Tibial artery (tissue), 4 donors: ENCODE results near the gene RNF167.

Experiments used
- DNase-seq, 2 donors: peaks; one replicate each; pipeline ENCODE4 v3.0.0-alpha.2; 2019
- H3K27ac ChIP-seq, 2 donors: fragments of 200-600 bp; sonication (generic) in 1 of 2; 1 replicate in 1 of 2; 2 replicates in 1 of 2; pipeline ENCODE4 v1.5.1; 2018 to 2019; ENCODE audit warnings: mild to moderate bottlenecking in 1 of 2
- H3K27me3 ChIP-seq, 2 donors: fragments of 200-600 bp; sonication (generic) in 1 of 2; one replicate each; pipeline versions ENCODE4 v1.5.1 to v1.6.0; 2016 to 2019
- H3K36me3 ChIP-seq, 3 donors: fragments of 200-600 bp; sonication (generic) in 2 of 3; one replicate each; pipeline ENCODE4 v1.5.1; 2016 to 2019; ENCODE audit warnings: mild to moderate bottlenecking in 2 of 3
- H3K4me1 ChIP-seq, 4 donors: fragments of 200-600 bp; sonication (generic) in 2 of 4; 1 replicate in 3 of 4; 2 replicates in 1 of 4; pipeline ENCODE4 v1.5.1; 2016 to 2019
- H3K4me3 ChIP-seq, 2 donors: fragments of 200-600 bp; sonication (generic) in 1 of 2; 1 replicate in 1 of 2; 2 replicates in 1 of 2; pipeline ENCODE4 v1.5.1; 2018 to 2019; ENCODE audit warnings: mild to moderate bottlenecking in 2 of 2
- H3K9me3 ChIP-seq, 3 donors: fragments of 200-600 bp; sonication (generic) in 1 of 3; one replicate each; pipeline ENCODE4 v1.5.1; 2016 to 2019
- intact Hi-C: fragments of 100-400 bp; cut with DNase I; formaldehyde crosslinking; loops from one replicate; pipeline ENCODE4 v1.15.0; 2023; ENCODE audit warnings: low total_unique reads
- TF ChIP-seq, protein P1 (sequence below), 2 experiments: fragments of 200-600 bp in 1 of 2; fragments of 450-650 bp in 1 of 2; IDR thresholded peaks; one replicate each; pipeline ENCODE4 v1.5.1; 2017 to 2019; ENCODE audit warnings: antibody characterized with exemption in 2 of 2, mild to moderate bottlenecking in 1 of 2, moderate library complexity in 1 of 2

RNF167 gene

DNA sequence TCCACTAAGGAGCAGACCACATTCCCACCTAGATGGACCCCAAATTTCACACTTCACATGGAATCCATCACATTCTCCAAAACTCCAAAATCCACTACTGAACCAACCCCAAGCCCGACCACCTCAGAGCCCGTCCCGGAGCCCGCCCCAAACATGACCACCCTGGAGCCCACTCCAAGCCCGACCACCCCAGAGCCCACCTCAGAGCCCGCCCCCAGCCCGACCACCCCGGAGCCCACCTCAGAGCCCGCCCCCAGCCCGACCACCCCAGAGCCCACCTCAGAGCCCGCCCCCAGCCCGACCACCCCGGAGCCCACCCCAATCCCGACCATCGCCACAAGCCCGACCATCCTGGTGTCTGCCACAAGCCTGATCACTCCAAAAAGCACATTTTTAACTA lies 6.4 kb upstream of the RNF167 start:
- H3K27me3 ChIP-seq = no peaks in the 10 kb centered on the region
- H3K4me3 ChIP-seq = no peak overlapping the region
- no peaks in the 10 kb centered on the region for H3K9me3 ChIP-seq
- no peak for DNase-seq
- no peak overlapping the region for H3K27ac ChIP-seq
- peaks cover 0 to 22% (median 7%) of the 10 kb centered on the region in 4 donors for H3K4me1 ChIP-seq
- peaks cover 14 to 35% (median 14%) of the 10 kb centered on the region in 3 donors for H3K36me3 ChIP-seq
- TF ChIP-seq, protein P1, sequence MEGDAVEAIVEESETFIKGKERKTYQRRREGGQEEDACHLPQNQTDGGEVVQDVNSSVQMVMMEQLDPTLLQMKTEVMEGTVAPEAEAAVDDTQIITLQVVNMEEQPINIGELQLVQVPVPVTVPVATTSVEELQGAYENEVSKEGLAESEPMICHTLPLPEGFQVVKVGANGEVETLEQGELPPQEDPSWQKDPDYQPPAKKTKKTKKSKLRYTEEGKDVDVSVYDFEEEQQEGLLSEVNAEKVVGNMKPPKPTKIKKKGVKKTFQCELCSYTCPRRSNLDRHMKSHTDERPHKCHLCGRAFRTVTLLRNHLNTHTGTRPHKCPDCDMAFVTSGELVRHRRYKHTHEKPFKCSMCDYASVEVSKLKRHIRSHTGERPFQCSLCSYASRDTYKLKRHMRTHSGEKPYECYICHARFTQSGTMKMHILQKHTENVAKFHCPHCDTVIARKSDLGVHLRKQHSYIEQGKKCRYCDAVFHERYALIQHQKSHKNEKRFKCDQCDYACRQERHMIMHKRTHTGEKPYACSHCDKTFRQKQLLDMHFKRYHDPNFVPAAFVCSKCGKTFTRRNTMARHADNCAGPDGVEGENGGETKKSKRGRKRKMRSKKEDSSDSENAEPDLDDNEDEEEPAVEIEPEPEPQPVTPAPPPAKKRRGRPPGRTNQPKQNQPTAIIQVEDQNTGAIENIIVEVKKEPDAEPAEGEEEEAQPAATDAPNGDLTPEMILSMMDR (IDR thresholded peaks at IDR 0.05) = no peak
- intact Hi-C loops = no loop called here

DNA sequence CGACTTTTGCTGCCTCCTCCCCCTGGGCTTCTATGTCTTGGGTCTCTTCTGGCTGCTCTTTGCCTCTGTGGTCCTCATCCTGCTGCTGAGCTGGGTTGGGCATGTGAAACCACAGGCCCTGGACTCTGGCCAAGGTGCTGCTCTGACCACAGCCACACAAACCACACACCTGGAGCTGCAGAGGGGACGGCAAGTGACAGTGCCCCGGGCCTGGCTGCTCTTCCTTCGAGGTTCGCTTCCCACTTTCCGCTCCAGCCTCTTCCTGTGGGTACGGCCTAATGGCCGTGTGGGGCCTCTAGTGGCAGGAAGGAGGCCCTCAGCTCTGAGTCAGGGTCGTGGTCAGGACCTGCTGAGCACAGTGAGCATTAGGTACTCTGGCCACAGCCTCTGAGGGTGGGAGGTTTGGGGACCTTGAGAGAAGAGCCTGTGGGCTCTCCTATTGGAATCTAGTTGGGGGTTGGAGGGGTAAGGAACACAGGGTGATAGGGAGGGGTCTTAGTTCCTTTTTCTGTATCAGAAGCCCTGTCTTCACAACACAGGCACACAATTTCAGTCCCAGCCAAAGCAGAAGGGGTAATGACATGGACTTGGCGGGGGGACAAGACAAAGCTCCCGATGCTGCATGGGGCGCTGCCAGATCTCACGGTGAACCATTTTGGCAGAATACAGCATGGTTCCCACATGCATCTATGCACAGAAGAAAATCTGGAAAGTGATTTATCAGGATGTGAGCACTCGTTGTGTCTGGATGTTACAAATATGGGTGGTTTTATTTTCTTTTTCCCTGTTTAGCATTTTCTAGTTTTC lies 5.7 kb upstream of the RNF167 start:
- H3K9me3 ChIP-seq = no peaks in the 10 kb centered on the region
- DNase-seq = no peak
- TF ChIP-seq, protein P1 (IDR thresholded peaks at IDR 0.05) = no peak
- peaks cover 14 to 35% (median 14%) of the 10 kb centered on the region in 3 donors for H3K36me3 ChIP-seq
- H3K4me1 ChIP-seq = peaks cover 4 to 29% (median 14%) of the 10 kb centered on the region in 4 donors
- intact Hi-C loops = no loop called here
- no peaks in the 10 kb centered on the region for H3K27me3 ChIP-seq
- no peak overlapping the region for H3K27ac ChIP-seq
- no peak overlapping the region for H3K4me3 ChIP-seq

DNA sequence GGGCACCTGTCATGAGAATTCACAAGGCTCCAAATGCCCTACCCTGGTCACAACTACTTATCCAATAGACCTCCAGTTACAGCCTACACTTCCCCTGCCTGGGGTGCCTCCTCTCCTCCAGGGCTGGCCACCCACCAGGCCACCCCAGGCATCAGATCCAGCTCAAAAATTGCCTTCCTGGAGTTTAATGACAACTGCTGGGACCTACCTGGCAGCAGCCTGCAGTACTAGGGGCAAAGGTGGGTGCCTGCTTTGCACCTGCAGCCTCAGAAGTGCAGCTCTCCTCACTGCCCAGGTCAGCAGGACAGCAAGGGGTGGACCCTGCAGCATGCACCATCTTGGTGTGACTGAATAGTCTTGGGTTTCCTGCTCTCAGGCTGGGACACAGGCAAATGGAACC lies 4.4 kb upstream of the RNF167 start:
- TF ChIP-seq, protein P1 (IDR thresholded peaks at IDR 0.05) = no peak
- no peak for DNase-seq
- peaks cover 14 to 31% (median 14%) of the 10 kb centered on the region in 3 donors for H3K36me3 ChIP-seq
- no peak overlapping the region for H3K4me3 ChIP-seq
- H3K27ac ChIP-seq = no peak overlapping the region
- no peaks in the 10 kb centered on the region for H3K27me3 ChIP-seq
- no peaks in the 10 kb centered on the region for H3K9me3 ChIP-seq
- H3K4me1 ChIP-seq = peaks cover 4 to 31% (median 15%) of the 10 kb centered on the region in 4 donors
- intact Hi-C loops = loop anchor here (5.0 kb wide), 1 partner anchor 47 kb away; no protein-coding TSS in a partner anchor

DNA sequence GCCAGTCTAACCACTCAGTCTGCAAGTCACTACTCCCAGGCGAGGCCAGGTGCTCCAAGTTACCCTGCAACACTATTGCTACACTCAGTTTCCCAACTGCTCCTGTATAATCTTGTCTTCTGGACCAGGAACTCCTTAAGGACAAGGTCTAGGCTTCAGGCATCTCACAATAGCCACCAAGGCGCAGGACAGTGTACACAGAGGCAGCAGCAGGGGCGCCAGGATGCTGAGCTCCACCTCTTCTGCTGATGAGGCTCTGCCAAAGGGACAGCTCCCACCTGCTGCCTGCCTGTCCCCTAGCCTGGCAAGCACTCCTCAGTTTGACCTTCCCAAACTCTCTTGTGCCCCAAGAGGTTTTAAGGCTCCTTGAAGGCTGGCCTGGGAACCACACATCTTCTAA lies 3.6 kb upstream of the RNF167 start:
- Histone ChIP-seq H3K27ac (no peak overlapping the region), H3K4me3 (no peak overlapping the region), H3K27me3 (no peaks in the 10 kb centered on the region), H3K4me1 (peaks cover 4 to 39% (median 23%) of the 10 kb centered on the region in 4 donors), H3K36me3 (peaks cover 14 to 31% (median 14%) of the 10 kb centered on the region in 3 donors), H3K9me3 (no peaks in the 10 kb centered on the region)
- no peak for DNase-seq
- intact Hi-C loops = loop anchor here (5.0 kb wide), 1 partner anchor 46 kb away; no protein-coding TSS in a partner anchor
- TF ChIP-seq, protein P1 (IDR thresholded peaks at IDR 0.05) = no peak

DNA sequence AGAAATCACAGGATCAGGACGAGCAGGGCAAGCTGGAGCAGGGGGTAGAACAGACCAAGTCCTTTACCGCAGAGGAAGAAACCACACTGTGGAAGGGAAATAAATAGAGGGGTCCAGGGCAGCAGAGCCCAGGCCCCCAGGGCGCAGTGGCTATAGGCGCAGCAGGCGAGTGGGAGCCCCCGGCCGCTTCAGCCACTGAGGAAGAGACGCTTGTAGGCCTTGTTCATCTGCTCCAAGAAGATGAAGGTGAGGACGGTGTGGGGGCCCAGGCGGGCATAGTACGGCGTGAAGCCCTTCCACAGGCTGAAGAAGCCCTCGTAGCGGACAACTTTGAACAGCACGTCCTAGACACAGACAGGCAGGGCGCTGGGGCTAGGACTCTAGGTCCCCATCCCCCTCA lies 2.5 kb upstream of the RNF167 start:
- no peak overlapping the region for H3K27ac ChIP-seq
- intact Hi-C loops = loop anchor here (5.0 kb wide), 1 partner anchor 45 kb away; no protein-coding TSS in a partner anchor
- H3K9me3 ChIP-seq = no peaks in the 10 kb centered on the region
- H3K4me1 ChIP-seq = peaks cover 4 to 45% (median 28%) of the 10 kb centered on the region in 4 donors
- H3K4me3 ChIP-seq = no peak overlapping the region
- no peak for DNase-seq
- TF ChIP-seq, protein P1 (IDR thresholded peaks at IDR 0.05) = no peak
- H3K27me3 ChIP-seq = no peaks in the 10 kb centered on the region
- peaks cover 20 to 39% (median 20%) of the 10 kb centered on the region in 3 donors for H3K36me3 ChIP-seq
